ENCODE results near the gene NISCH.

DNA sequence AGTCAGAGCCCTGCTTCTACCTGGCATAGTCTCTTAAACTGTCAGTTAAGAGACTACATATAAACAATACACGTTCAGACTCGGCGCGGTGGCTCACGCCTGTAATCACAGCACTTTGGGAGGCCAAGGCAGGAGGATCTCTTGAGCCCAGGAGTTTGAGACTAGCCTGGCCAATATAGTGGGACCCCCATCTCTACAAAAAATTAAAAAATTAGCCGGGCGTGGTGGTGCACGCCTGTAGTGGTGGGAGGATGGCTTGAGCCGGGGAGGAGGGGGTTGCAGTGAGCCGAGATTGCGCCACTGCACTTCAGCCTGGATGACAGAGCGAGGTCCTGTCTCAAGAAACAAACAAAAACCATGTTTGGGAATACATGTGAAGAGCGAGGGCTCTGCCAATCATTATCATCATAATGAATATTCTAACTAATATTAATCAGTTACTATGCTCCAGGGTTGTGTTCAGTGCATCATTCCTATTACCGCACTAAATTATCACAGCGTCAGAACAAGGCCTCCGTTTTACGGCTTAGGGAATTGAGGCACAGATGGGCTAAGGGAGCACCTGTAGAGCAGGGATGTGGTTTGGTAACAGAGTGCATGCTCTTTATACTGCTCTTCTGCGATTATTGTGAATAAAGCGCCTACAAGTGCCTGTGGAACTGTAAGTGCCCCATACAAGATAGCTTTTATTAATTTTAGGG, 80.2 kb downstream of the NISCH start:
- TF ChIP-seq, protein P1, sequence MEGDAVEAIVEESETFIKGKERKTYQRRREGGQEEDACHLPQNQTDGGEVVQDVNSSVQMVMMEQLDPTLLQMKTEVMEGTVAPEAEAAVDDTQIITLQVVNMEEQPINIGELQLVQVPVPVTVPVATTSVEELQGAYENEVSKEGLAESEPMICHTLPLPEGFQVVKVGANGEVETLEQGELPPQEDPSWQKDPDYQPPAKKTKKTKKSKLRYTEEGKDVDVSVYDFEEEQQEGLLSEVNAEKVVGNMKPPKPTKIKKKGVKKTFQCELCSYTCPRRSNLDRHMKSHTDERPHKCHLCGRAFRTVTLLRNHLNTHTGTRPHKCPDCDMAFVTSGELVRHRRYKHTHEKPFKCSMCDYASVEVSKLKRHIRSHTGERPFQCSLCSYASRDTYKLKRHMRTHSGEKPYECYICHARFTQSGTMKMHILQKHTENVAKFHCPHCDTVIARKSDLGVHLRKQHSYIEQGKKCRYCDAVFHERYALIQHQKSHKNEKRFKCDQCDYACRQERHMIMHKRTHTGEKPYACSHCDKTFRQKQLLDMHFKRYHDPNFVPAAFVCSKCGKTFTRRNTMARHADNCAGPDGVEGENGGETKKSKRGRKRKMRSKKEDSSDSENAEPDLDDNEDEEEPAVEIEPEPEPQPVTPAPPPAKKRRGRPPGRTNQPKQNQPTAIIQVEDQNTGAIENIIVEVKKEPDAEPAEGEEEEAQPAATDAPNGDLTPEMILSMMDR (IDR thresholded peaks at IDR 0.05): no peak
- TF ChIP-seq EZH2 (IDR thresholded peaks at IDR 0.05; ENCODE audit: borderline replicate concordance, insufficient read depth, low read depth, low read length, poor library complexity, severe bottlenecking): no peak
